GM12891 (cell line): ENCODE results near the gene TBC1D1.

Experiments used
- DNase-seq: peaks from one replicate; pipeline ENCODE4 v3.0.0; 2011; ENCODE audit warnings: low spot score; ENCODE audit not compliant: insufficient read length
- FAIRE-seq: peaks from 2 replicates; lab custom pipeline; 2011; peaks lifted over from hg19 to GRCh38; lab: Jason Lieb, UNC
- PAX5 ChIP-seq: IDR thresholded peaks from 2 replicates; pipeline ENCODE4 v1.6.1; 2011; ENCODE audit warnings: low read length, moderate library complexity, mild to moderate bottlenecking; ENCODE audit not compliant: insufficient read depth, severe bottlenecking
- POLR2A ChIP-seq: IDR thresholded peaks from 2 replicates; pipeline ENCODE4 v1.6.1; 2011; ENCODE audit warnings: low read depth, low read length, control low read depth
- POLR2AphosphoS5 ChIP-seq: IDR thresholded peaks from 2 replicates; pipeline ENCODE4 v1.6.1; 2011; ENCODE audit warnings: low read depth, low read length, control low read depth
- POU2F2 ChIP-seq: IDR thresholded peaks from 2 replicates; pipeline ENCODE4 v1.6.1; 2011; ENCODE audit warnings: low read depth, mild to moderate bottlenecking, control low read depth, low read length, moderate library complexity
- SPI1 ChIP-seq: IDR thresholded peaks from 2 replicates; pipeline ENCODE4 v1.6.1; 2011; ENCODE audit warnings: low read depth, low read length, control low read depth
- TAF1 ChIP-seq: IDR thresholded peaks from 2 replicates; pipeline ENCODE4 v1.6.1; 2011; ENCODE audit warnings: low read depth, low read length, control low read depth

The TBC1D1 gene

DNA sequence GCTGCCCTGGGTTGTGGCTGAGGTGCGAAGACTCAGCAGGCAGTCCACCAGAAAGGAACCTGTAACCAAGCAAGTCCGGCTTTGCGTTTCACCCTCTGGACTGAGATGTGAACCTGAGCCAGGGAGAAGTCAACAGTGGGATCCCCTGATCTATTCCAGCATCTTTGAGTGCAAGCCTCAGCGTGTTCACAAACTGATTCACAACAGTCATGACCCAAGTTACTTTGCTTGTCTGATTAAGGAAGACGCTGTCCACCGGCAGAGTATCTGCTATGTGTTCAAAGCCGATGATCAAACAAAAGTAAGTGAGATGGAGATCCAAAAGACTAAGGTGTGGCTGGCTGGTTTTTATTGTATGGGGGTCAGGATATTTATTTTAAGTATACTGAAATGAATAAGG, 11.3 kb downstream of the TBC1D1 start:
- FAIRE-seq (peak; percentile 9), DNase-seq (no peak)
- TF ChIP-seq POU2F2 = no peak
- TF ChIP-seq SPI1 = no peak
- no peak for TF ChIP-seq POLR2AphosphoS5
- no peak for TF ChIP-seq POLR2A
- TF ChIP-seq PAX5 = no peak
- TF ChIP-seq TAF1 = no peak

DNA sequence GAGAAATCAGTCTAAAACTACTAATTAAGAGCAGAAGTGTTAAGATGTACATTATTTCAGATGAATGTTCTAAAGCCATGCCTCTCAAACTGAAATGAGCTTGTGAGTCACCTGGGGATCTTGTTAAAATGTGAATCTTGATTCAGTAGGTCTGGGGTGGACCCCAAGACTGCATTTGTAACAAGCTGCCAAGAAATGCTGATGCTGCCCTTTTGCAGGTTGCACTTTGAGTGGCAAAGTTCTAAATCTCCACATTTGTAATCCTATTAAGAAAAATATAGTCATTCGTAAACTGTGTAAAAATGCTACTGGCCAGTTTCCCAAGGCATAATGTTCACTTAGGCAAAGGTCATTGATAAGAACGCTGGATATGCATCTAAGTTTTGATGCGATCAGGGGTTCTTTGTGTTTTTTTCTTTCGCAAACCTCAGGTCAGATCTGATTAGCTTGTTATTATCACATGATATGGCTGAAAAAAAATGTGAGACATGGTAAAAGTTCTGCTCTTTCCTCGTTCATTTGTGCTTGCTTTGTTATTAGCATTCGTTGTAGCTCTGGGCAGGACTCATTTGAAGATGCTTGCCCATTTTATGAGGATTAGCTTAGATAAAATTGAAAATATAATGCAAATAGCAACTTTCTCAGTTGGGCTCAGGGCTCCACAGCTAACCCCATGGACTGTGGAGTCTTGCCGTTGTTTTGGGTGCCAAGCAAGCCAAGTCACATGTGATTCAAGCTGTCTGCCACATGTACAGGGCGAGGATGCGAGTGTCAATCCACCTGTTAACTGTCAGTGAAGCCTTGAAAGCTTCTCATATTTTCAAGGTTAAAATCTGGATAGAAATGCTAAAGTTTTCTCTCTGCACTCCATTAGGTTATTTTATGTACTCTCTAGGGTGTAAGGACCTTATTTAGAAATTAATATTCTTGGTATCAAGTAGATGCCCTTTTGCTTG, 12.1 kb downstream of the TBC1D1 start:
- TF ChIP-seq POLR2A (no peak), PAX5 (no peak), TAF1 (no peak), POLR2AphosphoS5 (no peak), SPI1 (no peak), POU2F2 (no peak)
- FAIRE-seq (no peak), DNase-seq (no peak)

DNA sequence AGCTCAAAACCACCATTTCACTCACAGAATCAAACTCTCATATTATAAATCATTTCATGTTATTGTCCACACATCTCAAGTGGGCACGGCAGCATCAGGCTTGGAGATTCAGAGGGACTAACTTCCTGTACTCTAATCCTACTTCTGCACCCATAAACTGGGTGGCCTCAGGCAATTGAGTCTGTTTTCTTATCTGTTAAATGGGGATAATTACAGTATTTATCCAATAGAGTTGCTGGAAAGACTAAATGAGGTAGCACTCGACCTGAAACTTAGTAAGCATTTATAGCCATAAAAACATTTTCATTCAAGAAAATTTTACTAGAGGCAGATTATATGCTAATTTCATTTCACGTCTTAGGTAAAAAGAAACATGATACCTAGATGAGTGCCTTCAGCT, 13.0 kb downstream of the TBC1D1 start:
- DNase-seq = no peak
- TF ChIP-seq POLR2A (no peak), SPI1 (no peak), TAF1 (no peak), POLR2AphosphoS5 (no peak), POU2F2 (no peak), PAX5 (no peak)
- no peak for FAIRE-seq

DNA sequence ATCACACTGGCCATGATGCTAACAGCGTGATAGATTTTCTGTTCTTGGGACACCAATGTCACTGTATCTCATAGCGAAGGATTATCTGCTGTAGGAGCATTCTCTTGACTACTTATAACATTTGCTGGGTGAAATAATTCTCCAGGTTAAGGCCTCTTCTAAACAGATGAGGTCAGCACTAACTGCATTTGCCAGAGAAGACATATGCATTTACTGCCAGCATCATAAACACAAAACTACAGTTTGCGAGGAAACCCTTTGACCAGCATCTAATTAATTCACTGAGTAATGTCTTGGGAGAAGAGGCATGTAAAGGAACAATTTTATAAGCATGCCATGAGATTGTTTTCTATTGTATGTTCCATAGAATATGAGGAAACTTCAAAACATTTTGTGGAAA, 13.9 kb downstream of the TBC1D1 start:
- TF ChIP-seq POLR2A (no peak), SPI1 (no peak), PAX5 (no peak), TAF1 (no peak), POU2F2 (no peak), POLR2AphosphoS5 (no peak)
- FAIRE-seq (no peak), DNase-seq (no peak)

DNA sequence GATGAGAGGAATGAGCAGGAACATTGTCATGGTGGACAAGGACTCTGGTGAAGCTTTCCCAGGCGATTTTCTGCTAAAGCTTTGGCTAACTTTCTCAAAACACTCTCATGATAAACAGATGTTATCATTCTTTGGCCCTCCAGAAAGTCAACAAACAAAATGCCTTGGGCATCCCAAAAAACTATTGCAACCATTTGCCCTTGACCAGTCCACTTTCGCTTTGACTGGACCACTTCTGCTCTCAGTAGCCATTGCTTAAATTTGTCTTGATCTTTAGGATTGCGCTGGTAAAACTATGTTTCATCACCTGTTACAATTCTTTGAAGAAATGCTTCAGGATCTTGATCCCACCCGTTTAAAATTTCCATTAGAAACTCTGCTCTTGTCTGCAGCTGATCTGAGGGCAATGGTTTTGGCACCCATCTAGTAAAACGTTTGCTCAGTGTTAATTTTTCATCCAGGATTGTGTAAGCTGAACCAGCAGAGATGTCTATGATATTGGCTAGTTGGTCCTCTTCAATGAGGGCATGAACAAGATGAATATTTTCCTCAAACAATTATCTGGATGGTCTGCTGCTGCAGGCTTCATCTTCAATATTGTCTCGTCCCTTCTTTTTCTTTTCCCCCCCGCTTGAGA, 14.8 kb downstream of the TBC1D1 start:
- FAIRE-seq = peak; percentile 61
- TF ChIP-seq POU2F2 = no peak
- no peak for TF ChIP-seq TAF1
- TF ChIP-seq SPI1 = no peak
- no peak for TF ChIP-seq POLR2AphosphoS5
- TF ChIP-seq POLR2A = no peak
- no peak for TF ChIP-seq PAX5
- no peak for DNase-seq

DNA sequence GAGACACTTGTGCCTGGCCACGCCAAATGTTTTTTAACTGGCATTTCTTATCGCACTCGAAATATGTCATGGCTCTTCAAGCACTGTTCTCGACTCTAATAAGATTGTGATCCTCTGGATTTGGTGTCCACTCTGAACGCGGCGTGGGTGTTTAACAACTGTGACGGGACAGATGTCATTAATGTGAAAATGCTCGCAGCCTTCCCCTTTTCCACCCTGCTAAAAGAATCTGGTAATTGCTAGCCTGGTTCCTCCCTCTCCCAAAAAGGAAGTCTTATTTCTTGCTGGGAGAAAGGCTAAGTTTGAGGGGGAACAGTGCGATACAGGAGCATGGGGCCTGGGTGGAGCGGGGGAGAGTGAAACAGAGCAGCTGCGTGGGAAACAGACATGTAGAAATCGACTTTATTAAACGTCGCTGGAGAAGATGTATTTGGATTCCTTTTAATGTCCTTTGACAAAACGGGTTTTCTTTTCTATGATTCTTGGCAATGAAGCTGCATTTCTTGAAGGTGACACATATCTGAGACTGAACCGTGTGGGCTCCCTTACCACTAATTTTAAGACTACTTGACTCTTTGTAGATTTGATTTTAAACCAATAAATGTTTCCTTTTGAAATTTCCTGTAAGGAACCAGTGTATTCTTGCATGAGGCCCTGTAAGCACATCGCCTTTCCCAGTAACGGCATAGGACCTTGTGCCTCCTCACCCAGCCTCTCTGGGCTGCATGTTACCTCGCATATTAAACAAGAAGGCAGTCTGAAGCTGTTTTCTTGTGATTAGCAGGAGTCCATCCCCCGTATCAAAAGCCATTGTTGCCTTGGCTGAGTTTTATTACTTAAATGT, 17.8 kb downstream of the TBC1D1 start:
- TF ChIP-seq POU2F2 (no peak), POLR2AphosphoS5 (no peak), TAF1 (no peak), POLR2A (no peak), PAX5 (no peak), SPI1 (no peak)
- FAIRE-seq (no peak), DNase-seq (no peak)

DNA sequence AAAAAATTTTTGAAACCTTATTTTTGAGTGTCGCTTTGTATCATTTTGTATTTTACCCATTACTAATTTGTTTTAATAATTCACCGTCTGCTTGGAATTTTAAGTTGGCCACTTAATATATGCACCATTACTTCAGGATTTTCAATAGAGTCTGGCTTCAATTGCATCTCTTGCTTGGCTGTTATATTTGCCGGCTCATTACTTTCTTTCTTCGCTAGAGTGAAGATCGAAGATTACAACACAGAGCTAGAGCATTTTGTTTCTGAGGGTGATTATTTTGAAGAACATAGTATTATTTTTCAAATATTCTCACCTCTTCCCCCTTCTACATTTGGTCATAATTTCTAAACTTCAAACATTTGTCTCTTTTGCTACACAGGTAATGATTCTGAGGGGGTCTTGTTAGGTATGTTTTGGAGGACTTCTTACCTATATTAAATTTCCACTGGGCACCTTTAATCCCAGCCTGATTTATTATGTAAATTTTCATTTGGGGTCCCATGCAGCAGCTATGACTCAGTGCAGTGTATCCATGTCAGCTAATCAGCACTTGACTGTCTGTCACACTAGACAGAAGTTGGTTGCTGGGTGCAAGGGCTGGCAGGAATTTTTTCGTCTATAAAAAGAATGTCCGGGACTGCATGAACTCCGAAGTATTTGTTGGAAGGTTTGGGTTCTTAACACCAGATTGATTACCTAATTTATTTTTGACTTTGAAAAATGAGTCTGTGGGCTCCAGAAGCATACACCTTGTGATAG, 18.6 kb downstream of the TBC1D1 start:
- FAIRE-seq = no peak
- TF ChIP-seq TAF1 (no peak), PAX5 (no peak), POLR2AphosphoS5 (no peak), POU2F2 (no peak), POLR2A (no peak), SPI1 (no peak)
- no peak for DNase-seq

DNA sequence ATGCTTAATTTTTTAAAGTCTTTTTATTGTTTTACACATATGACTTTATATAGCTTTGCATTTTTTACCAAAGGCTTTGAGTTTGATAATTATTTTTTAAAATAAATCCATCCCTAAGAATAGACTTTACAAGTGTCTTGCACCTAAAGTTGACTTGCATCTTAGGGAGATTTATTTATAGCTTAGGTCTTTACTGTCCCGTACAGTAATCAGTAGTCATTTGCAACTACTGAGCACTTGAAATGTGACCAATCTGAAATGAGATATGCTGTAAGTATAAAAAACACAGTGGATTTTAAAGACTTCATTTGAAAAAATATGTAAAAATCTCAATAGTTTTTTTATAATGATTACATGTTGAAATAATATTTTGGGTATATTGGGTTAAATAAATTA, 19.2 kb downstream of the TBC1D1 start:
- DNase-seq (no peak), FAIRE-seq (no peak)
- TF ChIP-seq POU2F2 (no peak), TAF1 (no peak), POLR2AphosphoS5 (no peak), PAX5 (no peak), SPI1 (no peak), POLR2A (no peak)

DNA sequence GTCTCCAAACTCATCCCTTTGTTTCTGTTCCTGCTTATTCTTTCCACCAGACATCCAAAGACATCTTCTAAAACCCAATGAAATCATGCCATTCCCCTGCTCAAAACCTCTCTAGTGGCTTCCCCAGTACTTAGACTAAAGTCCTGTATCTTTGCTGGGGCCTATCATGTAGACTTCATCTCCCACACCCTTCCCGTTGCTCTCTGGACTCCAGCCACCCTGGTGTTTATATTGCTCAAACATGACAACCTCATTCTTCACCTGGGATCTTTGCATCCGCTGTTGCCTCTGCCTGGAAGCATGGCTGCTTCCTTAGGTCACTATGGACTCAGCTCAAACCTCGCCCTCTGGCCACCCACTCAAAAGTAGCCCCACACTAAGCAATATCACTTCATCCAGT, 23.7 kb downstream of the TBC1D1 start:
- no peak for FAIRE-seq
- DNase-seq = no peak
- no peak for TF ChIP-seq POLR2A
- TF ChIP-seq TAF1 = no peak
- TF ChIP-seq POLR2AphosphoS5 = no peak
- TF ChIP-seq PAX5 = no peak
- TF ChIP-seq SPI1 = no peak
- no peak for TF ChIP-seq POU2F2

DNA sequence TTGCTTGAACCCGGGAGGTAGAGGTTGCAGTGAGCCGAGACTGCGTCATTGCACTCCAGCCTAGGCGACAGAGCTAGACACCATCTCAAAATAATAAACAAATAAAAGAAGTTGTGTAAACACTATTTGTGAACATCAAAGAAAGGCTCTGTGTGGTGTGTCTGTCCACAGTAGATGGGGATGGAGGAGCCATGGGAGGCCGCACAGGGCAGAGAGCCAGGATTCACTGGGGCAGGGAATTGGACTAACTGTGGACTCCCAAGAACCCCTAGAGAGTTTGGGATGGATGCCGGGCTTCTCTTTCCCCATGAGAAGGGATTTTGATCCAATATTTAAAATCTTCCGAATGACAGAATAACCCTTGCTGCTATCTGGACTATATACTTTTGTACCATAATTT, 26.5 kb downstream of the TBC1D1 start:
- DNase-seq = no peak
- no peak for FAIRE-seq
- TF ChIP-seq POU2F2 = no peak
- no peak for TF ChIP-seq TAF1
- no peak for TF ChIP-seq POLR2A
- no peak for TF ChIP-seq PAX5
- no peak for TF ChIP-seq POLR2AphosphoS5
- no peak for TF ChIP-seq SPI1
